ENCODE results near the gene SDHAF3.
A peak's percentile ranks its signal among the peaks of the same experiment; 100 is the strongest.
"Not testable (repeated sequence)": the region's sequence is repeated elsewhere in the genome, so short reads cannot be mapped to it uniquely, and the experiment has no call there.

Gene SDHAF3

DNA sequence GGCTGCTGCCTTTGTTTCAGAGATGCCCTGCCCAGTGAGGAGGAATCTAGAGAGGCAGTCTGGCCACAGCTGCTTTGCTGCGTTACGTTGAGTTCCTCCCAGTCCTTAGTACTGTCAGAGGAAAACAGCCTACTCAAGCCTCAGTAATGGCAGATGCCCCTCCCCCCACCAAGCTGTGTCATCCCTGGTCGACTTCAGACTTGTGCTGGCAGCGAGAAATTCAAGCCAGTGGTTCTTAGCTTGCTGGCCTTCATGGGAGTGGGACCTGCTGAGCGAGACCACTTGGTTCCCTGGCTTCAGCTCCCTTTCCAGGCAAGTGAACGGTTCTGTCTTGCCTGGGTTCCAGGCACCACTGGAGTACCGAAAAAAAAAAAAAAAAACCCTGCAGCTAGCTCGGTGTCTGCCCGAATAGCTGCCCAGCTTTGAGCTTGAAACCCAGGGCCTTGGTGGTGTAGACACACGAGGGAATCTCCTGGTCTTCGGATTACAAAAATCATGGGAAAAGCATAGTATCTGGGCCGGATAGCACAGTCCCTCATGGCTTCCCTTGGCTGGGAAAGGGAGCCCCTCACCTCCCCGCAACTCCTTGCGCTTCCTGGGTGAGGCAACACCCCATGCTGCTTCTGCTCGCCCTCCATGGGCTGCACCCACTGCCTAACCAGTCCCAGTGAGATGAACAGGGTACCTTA, 9.1 kb downstream of the SDHAF3 start:
- no peak for DNase-seq

DNA sequence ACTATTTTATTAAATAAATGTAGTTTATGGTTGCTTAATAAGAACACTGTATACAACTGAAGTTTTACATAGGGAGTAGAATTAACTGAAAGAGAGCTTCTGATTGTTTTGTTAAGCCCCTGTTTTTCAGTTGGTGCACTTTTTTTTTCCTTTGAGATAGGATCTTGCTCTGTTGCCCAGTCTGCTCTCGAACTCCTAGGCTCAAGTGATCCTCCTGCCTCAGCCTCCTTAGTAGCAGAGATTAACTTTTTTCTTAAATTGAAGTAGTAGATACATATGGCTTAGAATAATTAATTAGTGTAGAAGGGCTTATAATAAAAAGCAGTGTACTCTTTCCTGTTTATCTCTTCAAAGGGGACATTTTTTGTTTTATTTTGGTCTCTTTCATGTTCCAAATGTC, 11.2 kb downstream of the SDHAF3 start:
- no peak for DNase-seq

DNA sequence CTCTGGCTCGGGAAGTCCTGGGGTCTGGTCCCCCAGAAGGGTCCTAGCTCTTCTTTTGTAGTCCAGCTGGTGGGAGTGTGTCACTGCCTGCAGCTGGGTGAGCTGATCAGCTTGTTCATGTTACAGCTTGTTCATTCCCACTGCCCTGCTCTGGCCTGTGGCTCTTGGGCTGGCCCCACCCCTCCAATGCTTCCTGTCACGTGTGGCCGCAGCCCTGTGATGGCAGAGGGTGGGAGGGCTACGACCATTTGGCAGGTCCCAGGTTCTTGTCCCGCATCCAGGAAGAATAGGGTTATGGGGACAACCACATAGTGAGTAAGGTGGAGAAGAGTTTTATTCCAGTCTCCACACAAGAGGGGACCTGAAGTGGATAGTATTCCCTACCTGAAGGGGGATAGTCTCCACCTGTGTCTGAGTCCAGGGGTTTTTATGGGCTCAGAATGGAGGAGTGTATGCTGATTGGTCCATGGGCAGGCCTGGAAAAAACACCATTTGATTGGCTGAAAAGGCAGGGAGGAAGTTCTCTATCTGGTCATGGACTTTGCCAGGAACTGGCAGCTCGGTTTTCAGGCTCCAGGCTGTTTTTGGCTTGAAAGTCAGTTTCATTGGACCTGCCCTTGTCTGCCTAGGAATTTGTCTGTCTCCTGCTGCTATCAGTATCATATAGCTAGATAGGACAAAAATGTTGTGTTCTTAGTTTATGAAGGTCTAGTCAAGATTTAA, 13.1 kb downstream of the SDHAF3 start:
- no peak for DNase-seq

DNA sequence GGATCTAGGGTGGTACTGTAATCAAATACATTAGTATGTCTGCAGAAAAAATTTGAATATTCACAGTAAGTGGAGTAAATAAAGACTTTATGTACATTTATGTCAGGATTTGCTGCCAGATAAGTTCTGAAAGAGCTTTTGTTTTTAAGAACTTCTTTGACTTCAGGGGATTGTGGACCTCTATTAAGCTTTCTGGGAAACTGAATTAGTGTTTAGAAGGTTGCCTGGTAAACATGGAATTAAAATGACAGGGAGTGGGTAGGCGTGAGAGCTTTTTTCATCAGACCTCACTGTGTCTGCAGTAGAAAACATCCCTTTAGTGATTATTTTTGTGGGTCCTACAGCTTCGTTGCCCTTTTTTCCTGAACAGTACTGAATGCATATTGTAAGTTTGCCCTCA, 15.7 kb downstream of the SDHAF3 start:
- DNase-seq = no peak

DNA sequence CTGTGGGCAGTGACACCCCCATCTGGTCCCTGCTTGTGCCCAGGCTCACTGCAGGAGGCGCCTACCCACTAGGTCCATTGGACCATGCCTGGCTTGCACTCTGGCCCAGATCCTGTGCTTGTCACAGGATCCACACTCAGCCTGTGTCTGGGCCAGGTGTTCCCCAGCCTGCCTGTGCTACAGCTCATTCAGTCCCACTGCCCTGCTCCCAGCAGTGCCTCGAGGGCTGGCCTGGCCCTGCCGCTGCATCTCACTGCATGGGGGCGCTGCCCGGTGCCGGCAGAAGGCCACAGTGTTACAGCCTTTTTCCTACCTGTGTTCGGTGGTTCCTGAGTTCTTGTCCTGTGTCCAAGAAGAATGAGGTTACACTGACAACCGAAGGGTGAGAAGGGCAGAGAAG, 21.3 kb downstream of the SDHAF3 start:
- no peak for DNase-seq

DNA sequence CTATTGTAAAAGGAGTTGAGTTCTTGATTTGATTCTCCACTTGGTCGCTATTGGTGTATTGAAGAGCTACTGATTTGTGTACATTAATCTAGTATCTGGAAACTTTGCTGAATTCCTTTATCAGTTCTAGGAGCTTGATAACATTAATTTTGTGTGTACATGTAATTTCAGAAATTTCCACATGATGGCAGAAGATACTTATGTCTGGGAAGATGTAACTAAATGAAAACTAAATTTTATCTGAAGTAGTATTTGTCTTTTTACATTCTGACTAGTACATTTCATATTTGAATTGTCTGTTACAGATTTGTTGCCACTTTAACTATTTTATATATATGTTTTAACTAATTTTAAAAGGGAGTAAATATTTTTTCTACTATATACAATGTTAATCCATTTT, 27.6 kb downstream of the SDHAF3 start:
- DNase-seq = no peak

DNA sequence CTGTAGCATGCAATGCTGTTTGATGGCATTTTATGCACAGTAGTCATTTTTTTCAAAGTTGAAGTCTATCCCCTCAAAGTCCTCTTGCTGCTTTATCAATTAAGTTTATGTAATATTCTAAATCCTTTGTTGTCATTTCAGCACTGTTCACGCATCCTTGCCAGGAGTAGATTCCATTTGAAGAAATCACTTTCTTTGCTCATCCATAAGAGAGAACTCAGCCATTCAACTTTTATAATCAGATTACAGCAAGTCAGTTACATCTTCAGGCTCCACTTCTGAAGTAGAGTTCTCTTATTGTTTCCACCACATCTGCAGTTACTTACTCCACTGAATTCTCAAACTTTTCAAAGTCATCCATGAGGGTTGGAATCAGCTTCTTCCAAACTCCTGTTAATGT, 32.3 kb downstream of the SDHAF3 start:
- DNase-seq = no peak

DNA sequence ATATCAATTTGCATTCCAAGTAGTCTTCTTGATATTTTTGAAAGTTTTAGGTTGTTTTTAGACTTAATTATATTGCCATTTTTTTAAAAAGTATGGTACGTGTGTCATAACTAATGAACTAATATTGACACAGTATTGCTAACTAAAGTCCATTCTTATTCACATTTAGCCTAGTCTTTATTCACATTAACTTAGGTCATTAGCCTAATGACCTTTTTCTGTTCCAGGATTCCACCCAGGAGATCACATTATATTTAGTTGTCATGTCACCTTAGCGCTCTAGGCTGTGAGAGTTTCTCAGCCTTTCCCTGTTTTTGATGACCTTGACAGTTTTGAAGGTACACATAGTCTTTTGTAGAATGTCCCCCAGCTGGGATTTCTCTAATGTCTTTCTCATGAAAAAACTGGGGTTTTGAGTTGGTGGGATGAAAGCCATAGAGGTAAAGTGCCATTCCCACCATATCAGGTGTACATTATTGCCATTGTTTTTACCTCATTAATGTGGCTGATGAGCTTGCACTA, 38.5 kb downstream of the SDHAF3 start:
- no peak for DNase-seq

DNA sequence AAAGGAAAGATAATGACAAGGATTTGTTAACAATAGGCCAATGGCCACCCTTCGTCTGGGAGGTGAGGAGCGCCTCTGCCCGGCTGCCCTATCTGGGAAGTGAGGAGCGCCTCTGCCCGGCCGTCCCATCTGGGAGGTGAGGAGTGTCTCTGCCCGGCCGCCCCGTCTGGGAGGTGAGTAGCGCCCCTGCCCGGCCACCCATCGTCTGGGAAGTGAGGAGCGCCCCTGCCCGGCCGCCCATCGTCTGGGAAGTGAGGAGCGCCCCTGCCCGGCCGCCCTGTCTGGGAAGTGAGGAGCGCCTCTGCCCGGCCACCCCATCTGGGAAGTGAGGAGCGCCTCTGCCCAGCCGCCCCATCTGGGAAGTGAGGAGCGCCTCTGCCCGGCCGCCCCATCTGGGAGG, 42.5 kb downstream of the SDHAF3 start:
- DNase-seq = not testable (repeated sequence)

DNA sequence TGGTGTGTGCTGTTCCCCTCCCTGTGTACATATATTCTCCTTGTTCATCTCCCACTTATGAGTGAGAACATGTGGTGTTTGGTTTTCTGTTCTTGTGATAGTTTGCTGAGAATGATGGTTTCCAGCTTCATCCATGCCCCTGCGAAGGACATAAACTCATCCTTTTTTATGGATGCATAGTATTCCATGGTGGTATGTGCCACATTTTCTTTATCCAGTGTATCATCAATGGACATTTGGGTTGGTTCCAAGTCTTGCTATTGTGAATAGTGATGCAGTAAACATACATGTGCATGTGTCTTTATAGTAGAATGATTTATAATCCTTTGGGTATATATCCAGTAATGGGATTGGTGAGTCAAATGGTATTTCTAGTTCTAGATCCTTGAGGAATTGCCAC, 44.1 kb downstream of the SDHAF3 start:
- DNase-seq = not testable (repeated sequence)

DNA sequence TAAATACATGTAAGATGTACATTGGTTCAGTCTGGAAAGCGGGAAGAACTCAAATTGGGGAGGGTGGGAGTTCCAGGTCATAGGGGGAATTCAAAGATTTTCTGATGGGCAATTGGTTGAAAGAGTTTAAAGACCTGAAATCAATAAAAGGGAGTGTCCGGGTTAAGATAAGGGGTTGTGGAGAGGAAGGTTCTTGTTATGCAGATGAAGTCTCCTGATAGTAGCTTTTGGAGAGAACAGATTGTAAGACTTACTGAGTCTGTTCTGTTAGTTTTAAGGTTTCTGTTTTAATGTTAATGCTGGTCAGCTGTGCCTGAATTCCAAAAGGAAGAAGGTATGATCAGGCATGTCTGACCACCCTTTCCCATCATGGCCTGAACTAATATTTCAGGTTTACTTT, 48.8 kb downstream of the SDHAF3 start:
- DNase-seq = no peak

DNA sequence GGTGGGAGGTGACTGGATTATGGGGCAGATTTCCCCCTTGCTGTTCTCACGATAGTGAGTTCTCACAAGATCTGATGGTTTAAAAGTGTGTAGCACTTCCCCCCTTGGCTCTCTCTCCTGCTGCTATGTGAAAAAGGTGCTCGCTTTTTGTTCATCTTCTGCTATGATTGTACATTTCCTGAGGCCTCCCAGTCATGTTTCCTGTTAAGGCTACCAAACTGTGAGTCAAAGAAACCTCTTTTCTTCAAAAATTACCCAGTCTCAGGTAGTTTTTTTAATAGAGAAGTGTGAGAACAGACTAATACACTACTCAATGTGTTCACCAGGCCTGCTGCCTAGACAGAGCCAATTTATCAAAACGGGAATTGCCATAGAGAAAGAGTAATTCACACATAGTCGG, 49.7 kb downstream of the SDHAF3 start:
- no peak for DNase-seq

DNA sequence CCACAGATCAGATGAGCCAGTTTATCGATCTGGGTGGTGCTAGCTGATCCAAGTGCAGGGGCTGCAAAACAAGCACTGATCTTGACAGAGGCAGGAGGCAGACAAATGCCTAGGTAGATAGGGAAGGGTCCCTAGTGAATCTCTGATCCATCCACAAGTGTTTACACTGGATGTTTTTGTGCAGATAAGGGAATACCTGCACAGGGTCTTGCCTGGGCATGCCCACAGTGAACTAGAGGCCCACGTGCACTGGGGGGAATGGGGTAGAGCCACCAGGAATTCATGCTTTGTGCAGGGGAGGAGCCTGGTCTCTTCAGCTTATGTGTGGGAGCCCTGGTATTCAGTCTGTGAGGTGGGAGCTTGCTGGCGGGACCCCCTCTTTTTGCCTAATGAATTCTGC, 50.3 kb downstream of the SDHAF3 start:
- no peak for DNase-seq

DNA sequence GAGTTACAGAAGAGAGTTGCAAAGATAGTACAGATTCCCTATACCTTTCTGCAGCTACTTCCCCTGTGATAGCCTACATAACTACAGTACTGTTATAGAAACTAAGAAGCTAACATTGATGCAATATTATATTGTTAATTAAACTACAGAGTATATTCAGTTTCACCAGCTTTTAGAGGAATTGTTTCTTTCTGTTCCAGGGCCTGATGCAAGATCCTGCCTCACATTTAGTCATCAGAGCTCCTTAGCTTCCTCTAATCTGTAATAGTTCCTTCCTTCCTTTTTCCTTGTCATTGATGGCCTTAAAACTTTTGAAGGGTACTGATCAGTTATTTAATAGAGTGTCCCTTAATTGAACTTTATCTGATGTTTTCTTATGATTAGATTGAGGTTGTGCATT, 56.8 kb downstream of the SDHAF3 start:
- no peak for DNase-seq

DNA sequence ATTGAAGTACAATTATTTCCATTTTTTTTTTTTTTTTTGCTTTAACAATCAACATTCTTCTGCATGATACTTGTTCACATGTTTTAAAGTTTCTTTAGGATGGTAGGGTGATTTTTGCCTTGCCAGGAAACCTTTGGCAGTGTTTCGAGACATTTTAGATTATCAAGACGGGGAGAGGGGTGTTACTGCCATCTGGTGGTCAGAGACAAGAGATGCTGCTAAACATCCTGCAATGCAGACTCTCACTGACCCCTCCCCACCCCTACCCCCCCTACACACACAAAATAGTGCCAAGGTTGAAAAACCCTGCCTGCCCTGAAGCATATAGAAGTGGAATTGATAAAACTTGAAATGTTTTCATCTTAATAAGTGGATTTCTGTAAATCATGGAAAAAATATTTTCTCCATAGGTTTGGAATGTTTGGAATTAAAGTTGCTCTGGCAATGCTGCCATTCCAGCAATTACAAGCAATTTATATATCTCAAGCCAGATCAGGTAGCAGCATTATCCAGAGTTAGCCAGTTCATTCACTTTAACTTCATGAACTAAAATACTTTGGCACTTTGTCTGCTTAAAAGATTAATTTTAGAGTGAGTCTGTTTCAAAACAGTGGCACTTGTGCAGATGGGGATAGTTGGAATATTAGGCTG, 62.1 kb downstream of the SDHAF3 start:
- peak; percentile 35 to 46 for DNase-seq

DNA sequence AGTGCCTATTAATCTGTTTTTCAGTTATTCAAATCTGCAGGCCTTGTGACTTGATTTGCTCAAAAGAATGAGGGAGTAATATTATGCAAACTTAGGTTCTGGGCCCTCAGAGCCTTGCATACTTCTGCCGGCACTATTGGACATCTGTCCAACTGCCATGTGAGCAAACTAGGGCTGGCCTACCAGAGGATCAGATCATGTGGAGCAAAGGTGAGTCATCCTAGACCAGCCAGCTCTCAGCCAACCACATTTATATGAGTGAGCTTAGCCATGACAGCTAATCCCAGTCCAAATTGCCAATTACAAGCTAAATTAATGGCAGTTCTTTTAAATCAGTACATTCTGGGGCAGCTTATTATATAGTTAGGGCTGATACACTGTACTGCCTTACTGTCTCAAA, 69.6 kb downstream of the SDHAF3 start:
- DNase-seq = no peak

DNA sequence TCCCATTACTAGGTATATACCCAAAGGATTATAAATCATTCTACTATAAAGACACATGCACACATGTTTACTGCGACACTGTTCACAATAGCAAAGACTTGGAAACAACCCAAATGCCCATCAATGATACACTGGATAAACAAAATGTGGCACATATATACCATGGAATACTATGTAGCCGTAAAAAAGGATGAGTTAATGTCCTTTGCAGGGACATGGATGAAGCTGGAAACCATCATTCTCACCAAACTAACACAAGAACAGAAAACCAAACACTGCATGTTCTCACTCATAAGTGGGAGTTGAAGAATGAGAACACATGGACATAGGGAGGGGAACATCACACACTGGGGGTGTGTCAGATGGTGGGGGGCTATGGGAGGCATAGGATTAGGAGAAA, 78.7 kb downstream of the SDHAF3 start:
- DNase-seq = not testable (repeated sequence)

DNA sequence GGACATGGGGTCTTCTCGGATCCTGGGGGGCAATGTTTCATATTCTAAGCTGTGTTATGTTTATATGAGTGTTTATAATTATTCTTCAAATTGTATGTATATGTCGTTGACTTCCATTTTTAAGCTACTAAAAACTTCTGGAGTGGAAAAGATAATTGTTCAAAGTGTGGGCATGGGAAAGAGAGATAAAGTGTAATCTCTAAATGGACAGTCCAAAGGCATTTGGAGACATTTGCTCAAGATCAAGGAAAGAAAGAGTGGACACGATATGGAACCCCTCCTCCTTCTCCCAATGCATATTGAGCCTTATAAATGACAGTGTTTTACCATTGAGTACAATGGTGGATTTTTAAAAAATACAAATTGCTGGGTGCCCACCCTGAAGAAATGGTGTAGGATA, 81.1 kb downstream of the SDHAF3 start:
- no peak for DNase-seq

DNA sequence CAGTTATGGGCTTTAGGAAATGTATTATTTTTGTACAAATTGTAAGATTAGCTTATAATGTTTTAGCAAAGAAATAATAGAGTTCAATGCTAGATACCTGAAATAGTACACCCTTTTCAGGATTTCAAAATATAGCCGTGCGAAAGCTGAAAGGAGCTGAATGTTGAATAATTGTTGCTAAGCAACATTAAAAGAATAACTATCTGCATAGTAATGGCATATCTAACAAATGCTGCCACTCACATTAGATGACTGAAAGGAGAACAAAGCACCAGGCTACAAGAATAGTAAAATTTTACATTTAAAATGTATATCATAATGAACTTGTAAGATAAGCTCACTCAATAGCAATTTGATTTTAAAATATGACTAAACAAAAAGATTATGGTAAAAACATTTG, 82.5 kb downstream of the SDHAF3 start:
- DNase-seq = no peak

DNA sequence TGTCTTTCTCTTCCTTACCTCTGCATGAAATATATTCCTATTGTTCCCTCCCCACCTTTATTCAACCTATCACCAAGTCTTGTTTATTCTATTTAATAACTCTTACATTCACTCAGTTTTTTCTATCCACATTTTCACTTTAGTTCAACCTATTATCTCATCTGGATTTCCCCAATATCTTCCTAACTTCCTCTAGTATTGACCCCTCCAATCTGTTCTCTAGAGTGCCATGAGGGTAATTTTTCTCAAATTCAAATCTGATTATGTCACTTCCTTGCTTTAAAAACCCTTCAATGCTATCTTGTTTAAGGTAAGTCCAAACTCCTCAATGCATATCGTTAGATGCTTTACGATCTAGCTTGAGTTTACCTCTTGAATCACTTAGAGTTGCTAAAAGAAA, 86.5 kb downstream of the SDHAF3 start:
- DNase-seq = no peak

DNA sequence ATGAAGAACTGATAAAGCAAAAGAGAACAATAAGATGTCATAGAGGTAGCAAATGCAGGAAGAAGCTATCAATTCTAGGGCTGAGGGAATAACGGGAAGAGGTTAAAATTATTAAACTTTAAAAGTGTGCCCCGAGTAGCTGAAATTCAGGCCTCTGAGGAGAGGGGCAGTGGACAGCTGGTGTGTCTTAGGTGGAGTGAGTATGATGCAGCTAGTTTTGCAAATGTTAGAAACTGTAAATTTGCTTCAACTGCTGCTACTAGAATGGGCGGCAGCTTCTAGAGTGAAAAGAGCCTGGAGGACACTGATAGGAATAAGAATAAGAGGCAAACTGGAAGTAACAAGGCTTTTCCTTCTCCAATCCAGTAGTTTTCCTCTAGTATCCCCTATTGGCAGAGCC, 87.3 kb downstream of the SDHAF3 start:
- no peak for DNase-seq

DNA sequence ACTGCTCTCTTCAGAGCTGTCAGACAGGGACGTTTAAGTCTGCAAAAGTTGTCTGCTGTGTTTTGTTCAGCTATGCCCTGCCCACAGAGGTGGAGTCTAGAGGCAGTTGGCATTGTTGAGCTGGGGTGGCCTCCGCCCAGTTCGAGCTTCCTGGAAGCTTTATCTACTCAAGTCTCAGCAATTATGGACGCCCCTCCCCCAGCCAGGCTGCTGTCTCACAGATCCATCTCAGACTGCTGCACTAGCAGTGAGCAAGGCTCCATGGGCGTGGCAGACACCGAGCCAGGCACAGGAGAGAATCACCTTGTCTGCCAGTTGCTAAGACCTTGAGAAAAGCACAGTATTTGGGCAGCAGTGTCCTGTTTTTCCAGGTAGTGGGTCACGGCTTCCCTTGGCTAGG, 98.1 kb downstream of the SDHAF3 start:
- DNase-seq = no peak

DNA sequence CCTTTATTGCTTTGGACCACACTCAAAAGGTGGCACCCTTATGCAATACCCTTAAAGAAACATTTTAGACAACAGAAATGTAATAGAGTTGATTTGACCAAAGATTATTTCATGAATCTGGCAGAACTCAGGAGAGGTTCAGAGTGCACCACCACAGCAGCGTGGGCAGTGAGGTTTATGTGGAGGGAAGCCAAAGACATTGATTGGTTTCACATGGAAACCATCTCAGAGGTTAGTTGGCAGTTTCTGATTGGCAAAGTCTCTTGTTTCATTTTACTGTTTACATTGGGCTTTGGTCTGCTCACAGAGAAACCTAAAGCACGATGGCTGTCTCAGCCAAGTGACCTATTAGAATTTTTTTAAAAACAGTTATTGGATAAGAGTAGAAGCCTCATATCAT, 101.3 kb downstream of the SDHAF3 start:
- no peak for DNase-seq

DNA sequence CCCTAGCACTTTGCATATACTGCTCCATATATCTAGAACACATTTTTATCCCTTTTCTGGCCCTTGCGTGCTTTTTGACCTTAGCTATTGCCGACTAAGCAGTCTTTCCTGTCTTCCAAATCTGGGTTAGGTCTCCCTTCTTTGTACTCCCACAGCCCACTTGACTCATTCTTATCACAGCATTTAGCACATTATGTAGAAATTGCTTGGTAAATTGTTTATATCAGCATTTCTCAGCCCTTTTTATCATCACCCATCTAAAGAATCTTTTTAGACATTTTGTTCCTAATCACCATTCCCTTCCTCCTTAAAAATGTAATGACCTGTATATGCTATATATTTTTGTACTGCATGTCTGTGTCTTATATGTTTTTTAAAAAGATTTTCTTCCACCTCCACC, 101.7 kb downstream of the SDHAF3 start:
- no peak for DNase-seq

Measured in activated CD4-positive, alpha-beta T cell treated with anti-CD3 and anti-CD28 coated beads for 4 hours (primary cell).